ENCODE data around the gene MYF6. TPM values are rescaled to one million over a fixed set of nuclear protein-coding genes. Genes with fewer than 3 reads are reported as not detected.

The MYF6 gene
- total RNA-seq, 4 donors from 2014 or later, result not detected

DNA sequence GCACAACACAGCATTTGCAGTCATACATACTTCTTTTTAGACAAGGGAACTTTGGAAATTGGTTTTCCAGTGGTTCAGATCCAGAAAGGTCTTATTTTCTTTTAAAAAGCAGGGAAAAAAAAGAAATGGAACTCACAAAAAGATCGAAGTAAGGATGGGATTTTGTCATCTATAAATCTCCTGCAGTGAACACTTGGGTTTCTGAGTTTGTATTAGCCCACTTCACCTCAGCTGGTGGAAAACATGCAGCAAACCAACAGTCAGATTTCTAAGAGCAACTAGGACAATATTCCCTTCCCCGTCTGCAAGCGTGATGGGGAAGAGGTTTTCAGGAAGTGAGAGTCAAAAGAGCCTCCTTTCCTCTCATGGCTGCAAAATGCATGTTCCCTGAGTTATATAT is 13.9 kb downstream of the MYF6 start:
- Histone ChIP-seq H3K36me3 (no peaks in the 10 kb centered on the region), H3K9me3 (no peaks in the 10 kb centered on the region), H3K27me3 (no peaks in the 10 kb centered on the region), H3K4me1 (no peaks in the 10 kb centered on the region), H3K27ac (no peak overlapping the region), H3K4me3 (replicated peaks in 1 of 3) (no peak overlapping the region)
- intact Hi-C loops (cut with DNase I), result no loop called here
- no peak for TF ChIP-seq POLR2A (IDR thresholded peaks at IDR 0.05)
- DNase-seq, result no peak
- 46 to 52% methylated on average over 3 of the region's 3 CpGs for WGBS, 2 donors

- no peak for TF ChIP-seq CTCF (IDR thresholded peaks at IDR 0.05)
- no peak for TF ChIP-seq POLR2A (IDR thresholded peaks at IDR 0.05)
- no peak for DNase-seq
- 76 to 78% methylated on average over 6 of the region's 6 CpGs for WGBS, 2 donors
Measured at GRCh38 chr12:80745851-80746505, 38.5 kb downstream of the MYF6 start.

GRCh38 chr12:80747800-80748199 is 40.4 kb downstream of the MYF6 start:
- TF ChIP-seq POLR2A (IDR thresholded peaks at IDR 0.05), result no peak
- Histone ChIP-seq H3K27me3 (no peaks in the 10 kb centered on the region), H3K4me1 (no peaks in the 10 kb centered on the region), H3K9me3 (no peaks in the 10 kb centered on the region), H3K27ac (no peak overlapping the region), H3K4me3 (replicated peaks in 1 of 3) (no peak overlapping the region), H3K36me3 (no peaks in the 10 kb centered on the region)
- WGBS, 2 donors, result 66 to 81% methylated on average over 2 of the region's 2 CpGs
- intact Hi-C loops (cut with DNase I), result no loop called here
- no peak for DNase-seq

More at GRCh38 chr12:80745851-80746505, 38.5 kb downstream of the MYF6 start:
- no peak overlapping the region for H3K27ac ChIP-seq
- H3K9me3 ChIP-seq, result no peaks in the 10 kb centered on the region
- intact Hi-C loops (cut with DNase I), result no loop called here
- no peak overlapping the region for H3K4me3 ChIP-seq (replicated peaks in 1 of 3)
- H3K4me1 ChIP-seq, result no peaks in the 10 kb centered on the region
- H3K27me3 ChIP-seq, result no peaks in the 10 kb centered on the region
- no peaks in the 10 kb centered on the region for H3K36me3 ChIP-seq

- intact Hi-C loops (cut with DNase I), result no loop called here
- no peaks in the 10 kb centered on the region for H3K27me3 ChIP-seq
- no peak for DNase-seq
- H3K36me3 ChIP-seq, result no peaks in the 10 kb centered on the region
- H3K9me3 ChIP-seq, result no peaks in the 10 kb centered on the region
- TF ChIP-seq POLR2A (IDR thresholded peaks at IDR 0.05) (no peak), CTCF (IDR thresholded peaks at IDR 0.05) (no peak)
- no peak overlapping the region for H3K4me3 ChIP-seq (replicated peaks in 1 of 3)
- no peak overlapping the region for H3K27ac ChIP-seq
- H3K4me1 ChIP-seq, result no peaks in the 10 kb centered on the region
- 73 to 84% methylated on average over 2 of the region's 2 CpGs for WGBS, 2 donors
Measured at GRCh38 chr12:80749456-80749855, 42.0 kb downstream of the MYF6 start.

GRCh38 chr12:80752464-80752863 is 45.0 kb downstream of the MYF6 start:
- H3K9me3 ChIP-seq, result no peaks in the 10 kb centered on the region
- TF ChIP-seq POLR2A (IDR thresholded peaks at IDR 0.05) (no peak), CTCF (IDR thresholded peaks at IDR 0.05) (no peak)
- no peaks in the 10 kb centered on the region for H3K36me3 ChIP-seq
- H3K4me1 ChIP-seq, result no peaks in the 10 kb centered on the region
- no peaks in the 10 kb centered on the region for H3K27me3 ChIP-seq
- no peak overlapping the region for H3K4me3 ChIP-seq (replicated peaks in 1 of 3)
- H3K27ac ChIP-seq, result no peak overlapping the region
- no peak for DNase-seq
- intact Hi-C loops (cut with DNase I), result no loop called here

- no peak overlapping the region for H3K27ac ChIP-seq
- 85 to 88% methylated on average over 3 of the region's 3 CpGs for WGBS, 2 donors
- no peak overlapping the region for H3K4me3 ChIP-seq (replicated peaks in 1 of 3)
- no peaks in the 10 kb centered on the region for H3K36me3 ChIP-seq
- H3K4me1 ChIP-seq, result no peaks in the 10 kb centered on the region
- no peak for DNase-seq
- intact Hi-C loops (cut with DNase I), result no loop called here
- no peak for TF ChIP-seq CTCF (IDR thresholded peaks at IDR 0.05)
- TF ChIP-seq POLR2A (IDR thresholded peaks at IDR 0.05), result no peak
- no peaks in the 10 kb centered on the region for H3K27me3 ChIP-seq
- no peaks in the 10 kb centered on the region for H3K9me3 ChIP-seq
Measured at GRCh38 chr12:80754274-80754673, 46.8 kb downstream of the MYF6 start.
